ENCODE results near the gene SERF2.
A peak's percentile ranks its signal among the peaks of the same experiment; 100 is the strongest.

Gene SERF2

DNA sequence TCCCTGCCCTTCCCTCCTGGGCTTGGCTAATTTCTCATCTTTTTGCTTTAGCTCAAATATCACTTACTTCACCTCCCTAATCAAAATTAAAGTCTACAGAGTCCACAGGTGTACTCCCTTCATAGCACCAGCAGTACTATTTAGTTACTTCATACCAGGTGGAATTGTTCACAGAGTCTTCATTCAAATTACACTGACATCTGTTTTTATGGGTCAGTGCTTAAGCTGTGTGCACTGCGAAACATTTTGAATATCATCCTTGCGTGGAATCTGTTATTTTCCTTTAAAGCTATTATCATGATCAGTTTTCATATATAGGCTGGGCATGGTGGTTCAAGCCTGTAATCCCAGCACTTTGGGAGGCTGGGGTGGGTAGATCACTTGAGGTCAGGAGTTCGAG lies 2.7 kb upstream of the SERF2 start:
- no peaks in the 10 kb centered on the region for H3K27me3 ChIP-seq
- TF ChIP-seq, protein P1, sequence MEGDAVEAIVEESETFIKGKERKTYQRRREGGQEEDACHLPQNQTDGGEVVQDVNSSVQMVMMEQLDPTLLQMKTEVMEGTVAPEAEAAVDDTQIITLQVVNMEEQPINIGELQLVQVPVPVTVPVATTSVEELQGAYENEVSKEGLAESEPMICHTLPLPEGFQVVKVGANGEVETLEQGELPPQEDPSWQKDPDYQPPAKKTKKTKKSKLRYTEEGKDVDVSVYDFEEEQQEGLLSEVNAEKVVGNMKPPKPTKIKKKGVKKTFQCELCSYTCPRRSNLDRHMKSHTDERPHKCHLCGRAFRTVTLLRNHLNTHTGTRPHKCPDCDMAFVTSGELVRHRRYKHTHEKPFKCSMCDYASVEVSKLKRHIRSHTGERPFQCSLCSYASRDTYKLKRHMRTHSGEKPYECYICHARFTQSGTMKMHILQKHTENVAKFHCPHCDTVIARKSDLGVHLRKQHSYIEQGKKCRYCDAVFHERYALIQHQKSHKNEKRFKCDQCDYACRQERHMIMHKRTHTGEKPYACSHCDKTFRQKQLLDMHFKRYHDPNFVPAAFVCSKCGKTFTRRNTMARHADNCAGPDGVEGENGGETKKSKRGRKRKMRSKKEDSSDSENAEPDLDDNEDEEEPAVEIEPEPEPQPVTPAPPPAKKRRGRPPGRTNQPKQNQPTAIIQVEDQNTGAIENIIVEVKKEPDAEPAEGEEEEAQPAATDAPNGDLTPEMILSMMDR (IDR thresholded peaks at IDR 0.05; ENCODE audit: low read depth, low read length), result no peak
- H3K4me1 ChIP-seq, result peaks cover 1% of the 10 kb centered on the region; the same call in 1 of the 2 replicates
- no peak for DNase-seq
- H3K36me3 ChIP-seq, result peaks cover 14% of the 10 kb centered on the region
- no peaks in the 10 kb centered on the region; the same call in 1 of the 2 replicates for H3K9me3 ChIP-seq
- H3K4me3 ChIP-seq (ENCODE audit: low read depth, low read length), result no peak overlapping the region

DNA sequence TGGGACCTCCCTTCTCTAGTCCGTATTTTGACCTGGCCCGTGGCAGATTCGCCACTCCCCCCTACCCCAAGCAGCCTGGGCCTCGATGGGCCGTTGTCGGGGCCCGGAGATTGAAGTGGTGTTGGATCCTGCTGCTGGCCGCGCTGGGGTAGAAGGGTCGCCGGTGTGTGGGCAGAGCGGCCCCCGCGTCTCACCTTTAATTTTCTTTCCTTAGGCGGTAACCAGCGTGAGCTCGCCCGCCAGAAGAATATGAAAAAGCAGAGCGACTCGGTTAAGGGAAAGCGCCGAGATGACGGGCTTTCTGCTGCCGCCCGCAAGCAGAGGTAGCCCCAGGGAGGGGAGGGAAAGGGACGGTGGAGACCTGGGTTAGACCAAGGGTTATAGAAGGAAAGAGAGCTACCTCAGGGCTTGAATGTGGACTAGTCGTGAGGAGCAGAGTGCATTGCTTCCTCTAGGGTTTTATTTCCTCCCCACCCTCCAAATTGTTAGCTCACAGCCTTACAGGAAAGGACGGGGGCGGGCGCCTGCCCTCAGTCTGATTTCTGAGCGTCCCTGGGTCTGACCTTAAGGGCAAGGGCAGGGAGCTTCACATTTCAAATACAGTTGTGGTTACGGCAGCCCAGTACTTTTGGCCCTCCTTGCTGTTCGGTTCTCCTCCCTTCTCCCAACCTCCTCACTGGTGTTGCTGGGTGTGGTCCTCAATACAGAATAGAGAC lies 799 bp downstream of the SERF2 start:
- Histone ChIP-seq H3K36me3 (peaks cover 35% of the 10 kb centered on the region), H3K27me3 (no peaks in the 10 kb centered on the region), H3K4me3 (ENCODE audit: low read depth, low read length) (peak overlapping the region; percentile 91), H3K9me3 (no peaks in the 10 kb centered on the region), H3K4me1 (peaks cover 2% of the 10 kb centered on the region; the same call in 1 of the 2 replicates)
- TF ChIP-seq, protein P1 (IDR thresholded peaks at IDR 0.05; ENCODE audit: low read depth, low read length), result no peak
- DNase-seq, result no peak

DNA sequence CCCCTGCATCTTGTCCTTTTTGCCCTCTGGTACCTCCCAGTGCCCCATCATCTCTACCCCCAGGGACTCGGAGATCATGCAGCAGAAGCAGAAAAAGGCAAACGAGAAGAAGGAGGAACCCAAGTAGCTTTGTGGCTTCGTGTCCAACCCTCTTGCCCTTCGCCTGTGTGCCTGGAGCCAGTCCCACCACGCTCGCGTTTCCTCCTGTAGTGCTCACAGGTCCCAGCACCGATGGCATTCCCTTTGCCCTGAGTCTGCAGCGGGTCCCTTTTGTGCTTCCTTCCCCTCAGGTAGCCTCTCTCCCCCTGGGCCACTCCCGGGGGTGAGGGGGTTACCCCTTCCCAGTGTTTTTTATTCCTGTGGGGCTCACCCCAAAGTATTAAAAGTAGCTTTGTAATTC lies 1.5 kb downstream of the SERF2 start:
- Histone ChIP-seq H3K4me1 (peaks cover 2% of the 10 kb centered on the region; the same call in 1 of the 2 replicates), H3K27me3 (no peaks in the 10 kb centered on the region)
- DNase-seq, result no peak

DNA sequence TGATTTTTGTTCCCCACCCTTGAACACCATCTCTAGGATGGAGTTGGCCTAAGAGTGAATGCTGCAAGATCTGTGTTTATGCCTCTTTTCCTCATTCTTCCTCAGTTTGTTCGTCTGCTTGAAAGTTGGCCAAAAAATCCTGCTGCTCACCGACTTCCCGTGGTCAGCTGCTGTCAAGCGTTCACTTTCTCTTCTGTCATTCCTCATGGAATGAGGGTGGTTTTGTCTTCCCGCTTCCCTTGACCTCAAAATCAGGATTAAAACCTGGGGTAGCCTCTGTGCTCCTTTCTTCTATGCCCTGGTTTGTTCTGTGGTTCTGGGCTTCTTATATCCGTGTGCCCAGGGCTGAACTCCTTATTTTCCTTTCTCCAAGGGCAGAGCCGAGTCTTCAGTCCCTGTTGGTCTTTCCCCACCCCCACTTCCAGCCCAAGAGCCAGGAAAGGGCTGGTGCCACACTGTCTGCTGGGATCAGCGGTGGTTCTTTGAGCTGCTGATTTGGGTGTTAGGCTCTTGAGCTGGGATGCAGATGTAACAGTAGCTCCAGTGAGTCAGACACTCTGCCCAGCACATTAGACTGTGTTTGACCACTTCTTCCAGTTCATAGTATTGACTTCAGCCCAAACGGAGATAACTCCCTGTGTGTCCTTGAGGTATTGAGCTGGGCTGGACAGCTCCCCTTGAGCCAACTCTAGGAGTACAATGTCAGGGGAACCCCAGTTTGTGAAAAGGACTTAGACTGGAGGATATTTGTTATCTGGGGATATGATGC lies 2.3 kb downstream of the SERF2 start:
- DNase-seq, result peak; percentile 28
- no peak overlapping the region for H3K4me3 ChIP-seq (ENCODE audit: low read depth, low read length)
- peaks cover 2% of the 10 kb centered on the region; the same call in 1 of the 2 replicates for H3K4me1 ChIP-seq
- H3K27me3 ChIP-seq, result no peaks in the 10 kb centered on the region
- TF ChIP-seq, protein P1 (IDR thresholded peaks at IDR 0.05; ENCODE audit: low read depth, low read length), result no peak
- H3K9me3 ChIP-seq, result no peaks in the 10 kb centered on the region
- H3K36me3 ChIP-seq, result peaks cover 47% of the 10 kb centered on the region

More for the DNA sequence above, 1.5 kb downstream of the SERF2 start:
- Histone ChIP-seq H3K9me3 (no peaks in the 10 kb centered on the region), H3K4me3 (ENCODE audit: low read depth, low read length) (peak overlapping the region; percentile 91), H3K36me3 (peaks cover 39% of the 10 kb centered on the region)
- TF ChIP-seq, protein P1 (IDR thresholded peaks at IDR 0.05; ENCODE audit: low read depth, low read length), result no peak

DNA sequence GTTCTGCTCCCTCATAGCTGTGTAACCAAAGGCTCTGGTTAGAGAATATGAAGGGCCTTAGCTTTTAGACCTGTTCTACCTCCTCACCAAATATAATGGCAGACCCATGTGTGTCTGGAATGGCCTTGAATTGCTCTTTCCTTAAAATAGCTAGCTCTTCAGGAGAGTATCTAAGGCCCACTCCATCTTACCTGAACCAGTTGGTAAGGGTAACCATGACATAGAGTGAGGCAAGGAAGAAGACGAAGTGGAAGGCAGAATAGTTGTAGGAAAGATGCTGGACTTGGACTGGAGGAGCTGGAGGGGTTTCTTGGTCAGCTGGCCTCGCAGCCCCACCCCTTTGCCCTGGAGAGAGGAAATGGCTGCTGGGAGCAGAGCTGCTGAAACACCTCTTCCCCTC lies 3.1 kb downstream of the SERF2 start:
- TF ChIP-seq, protein P1 (IDR thresholded peaks at IDR 0.05; ENCODE audit: low read depth, low read length), result no peak
- no peak for DNase-seq
- Histone ChIP-seq H3K4me1 (peaks cover 9% of the 10 kb centered on the region), H3K27me3 (no peaks in the 10 kb centered on the region), H3K4me3 (ENCODE audit: low read depth, low read length) (no peak overlapping the region), H3K36me3 (peaks cover 55% of the 10 kb centered on the region), H3K9me3 (no peaks in the 10 kb centered on the region)

DNA sequence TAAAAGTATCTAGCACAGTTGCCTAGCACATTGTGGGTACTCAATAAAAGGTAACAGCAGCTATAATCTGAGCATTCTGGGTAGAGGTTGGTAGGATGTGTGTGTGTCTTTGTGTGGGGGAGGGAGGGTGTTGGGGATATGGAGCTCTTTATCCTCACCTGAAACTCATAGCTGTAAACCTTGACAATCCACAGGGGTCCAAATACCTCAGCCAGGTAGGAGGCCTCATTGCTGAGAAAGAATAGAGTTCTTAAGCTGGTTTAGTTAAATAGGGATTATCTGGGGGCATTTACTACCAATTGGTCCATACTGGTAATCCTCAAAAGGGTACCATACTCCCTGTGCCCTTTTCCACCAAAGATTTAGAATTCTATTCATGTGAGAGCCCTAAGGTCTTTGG lies 3.9 kb downstream of the SERF2 start:
- H3K4me3 ChIP-seq (ENCODE audit: low read depth, low read length), result no peak overlapping the region
- H3K4me1 ChIP-seq, result peaks cover 10% of the 10 kb centered on the region
- H3K36me3 ChIP-seq, result peaks cover 61% of the 10 kb centered on the region
- H3K9me3 ChIP-seq, result no peaks in the 10 kb centered on the region
- DNase-seq, result no peak
- no peaks in the 10 kb centered on the region for H3K27me3 ChIP-seq
- TF ChIP-seq, protein P1 (IDR thresholded peaks at IDR 0.05; ENCODE audit: low read depth, low read length), result no peak
